DMS 273 treated with DMSO at 0.1 percent for 48 hours (cell line): ENCODE measurements around the gene SPATA32.

Source experiments
- DNase-seq: peaks from one replicate; lab custom pipeline; 2025; lab: John Stamatoyannopoulos, UW

The SPATA32 gene

GRCh38 chr17:45293413-45294211, 31.7 kb upstream of the SPATA32 start:
- DNase-seq = peak; percentile 83

GRCh38 chr17:45292696-45293412, 31.0 kb upstream of the SPATA32 start:
- no peak for DNase-seq

DNA sequence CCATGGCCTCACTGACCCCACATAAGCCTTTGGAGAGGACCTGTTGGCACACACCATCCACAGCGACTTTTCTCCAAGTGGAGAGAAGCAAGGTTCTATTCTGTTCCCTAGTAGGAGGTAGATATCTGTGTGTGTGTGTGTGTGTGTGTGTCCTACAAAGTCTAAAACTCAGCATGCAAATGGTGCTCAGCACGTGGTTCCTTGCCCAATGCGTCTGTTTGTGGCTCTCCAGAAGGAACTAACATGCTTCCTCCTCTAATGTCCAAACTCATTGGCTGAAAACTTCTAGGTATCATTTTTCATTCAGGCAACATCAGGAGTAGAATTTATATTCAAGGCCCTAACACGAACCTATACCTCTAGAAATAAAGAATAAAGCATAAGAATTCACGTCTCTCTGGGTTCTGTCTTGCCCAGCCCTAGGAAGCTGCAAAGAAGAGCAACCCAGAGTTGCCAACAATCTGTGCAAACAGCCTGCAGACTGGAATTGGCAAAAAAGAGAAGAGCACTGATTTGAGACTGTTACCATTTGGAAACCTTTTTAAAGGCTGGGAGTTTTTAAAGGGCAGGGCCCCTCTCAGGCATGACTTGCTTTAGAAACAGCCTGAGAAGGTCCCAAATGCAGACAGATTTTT, 29.4 kb upstream of the SPATA32 start:
- no peak for DNase-seq

DNA sequence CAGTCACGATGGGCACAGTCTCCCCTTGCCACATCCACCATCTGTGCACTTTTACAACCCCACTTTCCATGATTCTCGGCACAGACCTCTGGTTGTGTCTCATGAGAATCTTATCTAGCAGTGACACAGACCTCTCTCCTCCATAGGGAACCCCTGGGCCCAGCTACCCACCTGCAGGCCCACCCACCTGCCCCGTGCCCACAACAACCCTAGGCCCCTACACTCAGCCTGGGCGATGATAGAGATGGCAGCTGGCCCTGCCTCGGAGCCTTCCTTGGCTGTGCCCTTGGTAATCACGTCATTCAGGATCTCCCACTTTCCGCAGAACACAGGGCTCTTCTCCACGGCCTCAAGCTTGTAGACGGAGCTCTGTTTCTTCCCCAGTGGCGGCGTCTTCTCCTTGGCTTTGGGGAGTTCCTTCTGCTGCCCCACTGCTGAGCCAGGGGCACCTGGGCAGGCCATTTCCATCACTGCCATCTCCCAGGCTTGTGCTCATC, 28.4 kb upstream of the SPATA32 start:
- DNase-seq = no peak

DNA sequence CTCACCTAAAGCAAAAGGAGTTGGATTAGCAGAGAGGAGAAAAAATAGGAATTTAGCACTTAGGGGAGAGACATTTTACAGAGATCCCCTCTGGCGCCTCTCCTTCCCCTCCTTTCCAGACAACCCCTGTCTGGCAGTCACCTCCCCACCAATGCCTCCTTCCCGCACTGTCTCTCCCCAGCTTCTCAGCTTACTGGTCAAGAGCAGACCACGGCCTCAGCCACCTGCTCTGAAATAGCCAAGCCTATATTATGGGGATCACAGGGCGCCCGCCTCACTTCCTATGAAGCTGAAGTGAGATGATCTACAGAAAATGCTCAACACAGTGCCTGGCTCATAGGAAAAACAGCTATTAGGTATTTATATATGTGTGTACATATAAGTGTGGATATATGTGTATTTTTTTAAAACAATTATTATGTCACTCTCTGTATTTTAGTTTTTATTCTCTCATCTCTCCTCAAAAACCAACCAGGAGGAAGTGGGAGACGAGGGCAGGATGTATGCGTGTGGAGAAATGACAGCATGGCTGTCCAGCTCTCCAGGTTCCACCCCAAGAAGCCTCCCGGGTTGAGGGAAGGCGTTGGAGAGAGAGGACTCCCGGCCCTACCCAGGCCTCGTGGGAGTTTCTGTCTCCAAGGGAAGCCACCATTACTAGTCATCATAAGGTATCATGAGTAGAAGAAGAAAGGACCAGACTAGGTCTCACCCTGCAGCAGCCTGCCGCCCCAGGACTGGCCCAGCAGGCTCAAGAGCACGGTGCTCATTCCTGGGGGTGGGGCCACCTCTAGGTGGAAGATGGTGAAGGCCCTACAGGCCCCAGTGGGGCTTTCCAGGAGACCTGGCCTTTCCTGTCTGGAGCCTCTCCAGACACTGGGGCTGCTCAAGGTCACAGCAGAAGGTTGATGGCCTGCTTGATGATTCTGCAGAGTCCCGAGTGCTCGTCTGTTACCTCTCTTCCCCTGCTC, 27.7 kb upstream of the SPATA32 start:
- DNase-seq = peak; percentile 54

DNA sequence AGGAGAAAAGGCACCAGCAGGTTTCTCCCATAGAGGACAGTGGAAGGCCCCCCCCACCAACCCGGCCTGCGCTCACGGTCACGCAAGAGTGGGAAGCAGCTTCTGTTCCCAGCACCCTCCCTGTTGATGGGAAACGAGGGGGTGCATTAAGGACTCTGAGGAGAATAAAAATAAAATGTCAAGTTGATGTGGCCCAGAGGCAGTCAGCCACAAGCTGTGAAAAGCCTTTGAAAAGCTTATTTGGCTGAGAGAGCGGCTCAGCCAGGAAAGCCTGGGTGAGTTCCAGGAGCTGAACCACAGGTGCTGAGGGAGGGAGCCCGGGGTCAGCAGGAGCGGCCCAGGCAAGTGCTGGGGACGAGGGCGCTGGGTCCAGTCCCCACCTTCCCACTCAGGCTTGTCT, 26.9 kb upstream of the SPATA32 start:
- DNase-seq = no peak

DNA sequence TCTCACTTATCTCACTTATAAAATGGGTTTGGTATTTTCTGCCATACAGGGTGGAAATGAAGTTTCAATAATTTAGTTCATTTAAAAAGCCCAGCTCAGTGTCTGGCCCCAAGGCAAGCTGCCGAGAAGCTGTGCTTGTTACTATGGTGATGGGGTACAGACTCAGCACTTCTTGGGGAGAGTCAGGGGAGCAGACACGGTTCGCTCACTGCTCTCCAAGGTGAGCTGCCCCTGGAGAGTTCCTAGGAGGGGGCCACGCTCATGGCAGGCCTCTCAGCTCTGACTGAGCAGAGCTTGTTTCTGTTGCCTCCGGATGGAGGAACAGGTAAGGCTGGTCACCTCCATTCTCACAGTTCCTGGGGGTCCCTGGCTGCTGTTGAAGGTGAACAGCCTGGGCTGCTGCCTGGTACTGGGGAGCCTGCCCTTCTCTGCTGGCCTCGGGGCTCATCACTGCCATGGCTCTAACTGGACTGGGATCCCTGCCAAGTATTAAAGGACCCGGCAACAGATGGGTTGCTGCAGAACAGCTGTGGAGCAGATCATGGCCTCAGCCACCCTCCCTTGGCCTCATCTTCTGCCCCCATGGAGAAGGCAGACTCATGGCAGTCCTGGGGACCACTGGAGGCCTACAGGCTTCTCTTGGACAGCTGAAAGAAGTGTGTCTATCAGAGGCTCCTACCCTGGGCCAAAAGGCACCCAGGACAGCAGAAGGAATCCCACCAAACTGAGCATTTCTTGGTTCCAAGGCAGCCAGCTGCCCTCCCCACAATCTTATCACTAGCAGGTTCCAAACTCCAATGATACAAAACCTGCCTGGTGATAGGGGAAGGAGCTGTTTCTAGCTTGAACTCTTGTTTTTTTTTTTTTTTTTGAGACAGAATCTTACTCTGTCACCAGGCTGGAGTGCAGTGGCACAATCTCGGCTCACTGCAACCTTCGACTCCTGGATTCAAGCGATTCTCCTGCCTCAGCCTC, 25.9 kb upstream of the SPATA32 start:
- DNase-seq = peak; percentile 85

- no peak for DNase-seq
Measured at GRCh38 chr17:45286286-45286685, 24.4 kb upstream of the SPATA32 start.

DNA sequence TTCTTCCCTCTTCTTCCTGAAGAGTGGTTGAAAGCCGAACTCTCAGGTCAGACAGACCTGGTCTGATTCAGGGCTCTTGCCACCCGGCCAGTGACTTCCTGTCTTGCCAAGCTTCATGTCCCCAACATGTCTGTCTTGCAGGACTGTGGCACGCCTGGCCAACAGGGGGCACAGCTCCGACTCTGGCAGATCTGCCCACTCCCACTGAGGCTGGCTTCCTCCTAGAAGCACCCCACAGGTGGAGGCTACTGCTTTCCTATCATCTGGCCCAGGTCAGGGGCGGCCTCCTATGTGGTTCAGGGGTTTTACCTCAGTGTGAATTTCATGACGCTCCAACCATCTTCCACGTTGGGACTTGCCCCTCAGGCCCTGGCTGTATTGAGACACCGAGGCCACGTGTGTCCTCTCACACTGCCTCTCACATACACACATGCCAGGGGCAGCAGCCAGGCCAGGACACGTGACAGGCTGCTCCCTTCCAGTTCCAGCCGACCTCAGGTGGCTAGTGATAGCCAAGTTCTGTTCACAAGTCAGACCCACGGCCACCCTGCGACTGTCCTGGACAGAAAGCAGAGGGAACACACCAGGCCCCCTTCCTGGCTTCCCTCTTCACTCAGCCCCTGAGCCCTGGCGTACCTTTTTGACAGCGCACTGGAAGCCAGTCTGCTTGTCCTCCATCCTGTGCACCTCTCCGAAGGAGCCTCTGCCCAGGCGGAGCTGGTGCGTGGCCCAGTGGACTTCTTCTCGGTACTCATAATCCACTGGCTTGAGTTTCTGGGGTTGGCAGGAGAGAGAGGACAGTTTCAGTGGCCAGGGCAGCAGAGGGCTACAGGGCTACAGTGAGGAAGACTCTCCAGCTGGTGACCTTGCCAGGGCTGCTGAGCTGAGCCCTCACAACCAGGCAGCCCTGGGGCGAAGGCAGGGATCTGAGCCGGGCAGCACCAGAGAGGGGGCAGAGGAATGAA, 22.6 kb upstream of the SPATA32 start:
- no peak for DNase-seq

GRCh38 chr17:45283711-45284110, 21.8 kb upstream of the SPATA32 start:
- DNase-seq = no peak

- no peak for DNase-seq
Measured at GRCh38 chr17:45282683-45283644, 21.1 kb upstream of the SPATA32 start.

- no peak for DNase-seq
Measured at GRCh38 chr17:45279898-45280297, 18.0 kb upstream of the SPATA32 start.

- no peak for DNase-seq
Measured at GRCh38 chr17:45277992-45278391, 16.1 kb upstream of the SPATA32 start.

- peak; percentile 90 for DNase-seq
Measured at GRCh38 chr17:45277216-45277849, 15.4 kb upstream of the SPATA32 start.

GRCh38 chr17:45276031-45276430, 14.1 kb upstream of the SPATA32 start:
- no peak for DNase-seq

- no peak for DNase-seq
Measured at GRCh38 chr17:45274033-45274432, 12.1 kb upstream of the SPATA32 start.

GRCh38 chr17:45273551-45273957, 11.7 kb upstream of the SPATA32 start:
- DNase-seq = no peak

GRCh38 chr17:45271603-45272002, 9.7 kb upstream of the SPATA32 start:
- DNase-seq = no peak
